SU-DHL-6 (cell line): Measurements from ENCODE around the gene PDZD8.

Experiments
- H2AFZ ChIP-seq: fragments of 200-600 bp; sonication (generic); 2 replicates; pipeline ENCODE4 v1.6.1; 2014; ENCODE audit warnings: low read depth, mild to moderate bottlenecking, moderate library complexity, mixed read lengths, antibody characterized with exemption, low read length; ENCODE audit not compliant: severe bottlenecking
- H3F3A ChIP-seq: fragments of 200-600 bp; shearing (Covaris generic); 2 replicates; pipeline ENCODE4 v1.6.0; 2016; ENCODE audit warnings: antibody characterized with exemption, mild to moderate bottlenecking; ENCODE audit not compliant: insufficient read depth
- H3K27ac ChIP-seq: fragments of 200-600 bp; sonication (generic); 2 replicates; pipeline ENCODE4 v1.5.1; 2016; ENCODE audit warnings: low read depth, mild to moderate bottlenecking, low read length, moderate library complexity, mixed read lengths
- H3K27me3 ChIP-seq: fragments of 200-600 bp; sonication (generic), shearing (Covaris generic); 2 replicates; pipeline ENCODE4 v1.6.0; 2014; ENCODE audit warnings: mild to moderate bottlenecking, low read length
- H3K36me3 ChIP-seq: fragments of 200-600 bp; sonication (generic); 2 replicates; pipeline ENCODE4 v1.6.1; 2014; ENCODE audit warnings: mild to moderate bottlenecking, low read length, mixed read lengths
- H3K4me2 ChIP-seq: fragments of 300-600, 200-600 bp; shearing (Covaris generic), sonication (generic); 2 replicates; pipeline ENCODE4 v1.6.0; 2014; ENCODE audit warnings: low read length, low read depth, mild to moderate bottlenecking; ENCODE audit not compliant: poor library complexity, severe bottlenecking
- H3K4me3 ChIP-seq: fragments of 200-600 bp; sonication (generic); 2 replicates; pipeline ENCODE4 v1.5.1; 2014; ENCODE audit warnings: antibody characterized with exemption, low read length, mild to moderate bottlenecking, mixed read lengths; ENCODE audit not compliant: insufficient read depth, poor library complexity, severe bottlenecking
- H3K79me2 ChIP-seq: fragments of 200-600 bp; sonication (generic); 2 replicates; pipeline ENCODE4 v1.6.1; 2014; ENCODE audit warnings: mild to moderate bottlenecking, low read length, moderate library complexity; ENCODE audit not compliant: insufficient read depth
- H3K9ac ChIP-seq: fragments of 200-600 bp; sonication (generic); 2 replicates; pipeline ENCODE4 v1.7.0; 2014; ENCODE audit warnings: mild to moderate bottlenecking, low read length
- H3K9me2 ChIP-seq: fragments of 200-600 bp; sonication (generic); replicated peaks from 2 replicates; pipeline ENCODE4 v1.6.1; 2014; ENCODE audit warnings: low read length; ENCODE audit not compliant: insufficient read depth
- H3K9me3 ChIP-seq: fragments of 200-600 bp; sonication (generic); 2 replicates; pipeline ENCODE4 v1.6.1; 2014; ENCODE audit warnings: low read length, mixed read lengths; ENCODE audit not compliant: insufficient read depth
- H4K20me1 ChIP-seq: fragments of 200-600 bp; sonication (generic); 2 replicates; pipeline ENCODE4 v1.6.1; 2014; ENCODE audit warnings: low read depth, mild to moderate bottlenecking, antibody characterized with exemption, low read length, moderate library complexity, mixed read lengths
- EZH2phosphoT487 ChIP-seq: fragments of 200-600 bp; sonication (generic), shearing (Covaris generic); conservative IDR thresholded peaks from 2 replicates; pipeline ENCODE4 v1.6.1; 2018; ENCODE audit warnings: mild to moderate bottlenecking, antibody characterized with exemption, low read length, moderate library complexity, mixed read lengths
- TF ChIP-seq, protein P1 (sequence below): fragments of 200-600 bp; sonication (generic); IDR thresholded peaks from one replicate; pipeline ENCODE4 v1.5.1; 2017; ENCODE audit warnings: antibody characterized with exemption, mild to moderate bottlenecking, low read length, moderate library complexity; ENCODE audit not compliant: insufficient read depth, poor library complexity, severe bottlenecking

PDZD8 gene

DNA sequence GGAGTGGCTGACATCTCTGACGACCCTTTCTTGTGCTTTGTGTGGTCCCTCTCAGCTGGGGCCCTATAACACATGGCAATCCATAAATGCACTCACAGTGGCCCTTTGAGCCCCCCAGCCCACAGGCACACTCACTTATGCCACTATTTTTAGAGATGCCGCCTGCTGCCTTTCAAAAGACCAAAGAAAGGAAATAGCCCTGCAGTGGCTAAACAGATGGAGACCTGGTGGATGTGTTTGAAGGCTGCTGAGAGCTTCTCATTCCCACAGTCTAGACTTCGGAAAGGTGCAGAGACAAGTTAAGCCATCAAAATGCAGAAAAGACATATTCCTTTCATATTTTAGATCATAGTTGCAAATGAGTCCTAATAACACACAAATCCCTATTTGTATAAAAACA lies 42.0 kb upstream of the PDZD8 start:
- Histone ChIP-seq H3K9me2 (no peaks in the 10 kb centered on the region), H3F3A (no peaks in the 10 kb centered on the region), H3K9me3 (no peaks in the 10 kb centered on the region), H3K4me3 (no peak overlapping the region), H3K4me2 (no peak overlapping the region), H3K9ac (no peak overlapping the region), H2AFZ (no peak overlapping the region), H3K79me2 (no peaks in the 10 kb centered on the region), H3K36me3 (no peaks in the 10 kb centered on the region), H3K27ac (no peak overlapping the region), H3K27me3 (no peaks in the 10 kb centered on the region), H4K20me1 (no peaks in the 10 kb centered on the region)
- TF ChIP-seq EZH2phosphoT487: no peak
- TF ChIP-seq, protein P1, sequence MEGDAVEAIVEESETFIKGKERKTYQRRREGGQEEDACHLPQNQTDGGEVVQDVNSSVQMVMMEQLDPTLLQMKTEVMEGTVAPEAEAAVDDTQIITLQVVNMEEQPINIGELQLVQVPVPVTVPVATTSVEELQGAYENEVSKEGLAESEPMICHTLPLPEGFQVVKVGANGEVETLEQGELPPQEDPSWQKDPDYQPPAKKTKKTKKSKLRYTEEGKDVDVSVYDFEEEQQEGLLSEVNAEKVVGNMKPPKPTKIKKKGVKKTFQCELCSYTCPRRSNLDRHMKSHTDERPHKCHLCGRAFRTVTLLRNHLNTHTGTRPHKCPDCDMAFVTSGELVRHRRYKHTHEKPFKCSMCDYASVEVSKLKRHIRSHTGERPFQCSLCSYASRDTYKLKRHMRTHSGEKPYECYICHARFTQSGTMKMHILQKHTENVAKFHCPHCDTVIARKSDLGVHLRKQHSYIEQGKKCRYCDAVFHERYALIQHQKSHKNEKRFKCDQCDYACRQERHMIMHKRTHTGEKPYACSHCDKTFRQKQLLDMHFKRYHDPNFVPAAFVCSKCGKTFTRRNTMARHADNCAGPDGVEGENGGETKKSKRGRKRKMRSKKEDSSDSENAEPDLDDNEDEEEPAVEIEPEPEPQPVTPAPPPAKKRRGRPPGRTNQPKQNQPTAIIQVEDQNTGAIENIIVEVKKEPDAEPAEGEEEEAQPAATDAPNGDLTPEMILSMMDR: no peak

DNA sequence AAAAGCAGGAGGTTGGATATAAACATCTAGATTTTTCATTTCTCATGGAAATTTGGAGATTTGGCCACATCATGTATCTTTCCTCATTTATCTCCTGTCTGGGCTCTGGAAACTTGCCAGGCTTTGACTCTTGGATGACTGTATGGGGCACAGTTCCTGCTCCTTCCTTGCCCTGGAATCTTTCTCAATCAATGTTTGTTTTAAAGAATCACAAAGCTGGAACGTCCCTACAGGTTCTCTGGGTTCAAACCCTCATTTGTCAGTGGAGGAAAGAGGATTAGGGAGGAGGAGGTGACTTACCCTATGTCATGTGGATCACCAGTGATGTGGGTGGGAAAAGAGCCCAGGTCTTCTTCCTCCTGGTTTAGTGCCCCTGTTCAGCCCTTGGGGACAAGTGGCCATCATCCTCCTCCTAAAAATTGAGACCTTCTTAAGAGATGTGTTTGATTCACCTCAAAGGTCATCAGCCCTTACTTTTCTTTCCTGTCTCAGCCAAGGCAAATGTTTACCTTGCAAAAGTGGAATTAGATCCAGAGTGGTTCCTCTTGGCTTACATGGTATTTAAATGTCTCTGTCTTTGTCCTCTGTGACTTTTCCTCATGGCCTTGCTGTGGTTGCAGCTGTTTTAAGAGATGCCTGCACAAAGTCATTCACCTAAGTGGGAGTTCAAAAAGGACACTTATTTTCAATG lies 38.8 kb upstream of the PDZD8 start:
- no peak overlapping the region for H3K4me3 ChIP-seq
- no peaks in the 10 kb centered on the region for H3K36me3 ChIP-seq
- no peak overlapping the region for H3K4me2 ChIP-seq
- H3K9ac ChIP-seq: no peak overlapping the region
- H3K27me3 ChIP-seq: no peaks in the 10 kb centered on the region
- H3K79me2 ChIP-seq: no peaks in the 10 kb centered on the region
- H3K27ac ChIP-seq: no peak overlapping the region
- H2AFZ ChIP-seq: no peak overlapping the region
- no peaks in the 10 kb centered on the region for H3K9me2 ChIP-seq
- no peaks in the 10 kb centered on the region for H4K20me1 ChIP-seq
- H3K9me3 ChIP-seq: no peaks in the 10 kb centered on the region
- no peaks in the 10 kb centered on the region for H3F3A ChIP-seq
- TF ChIP-seq EZH2phosphoT487: no peak
- TF ChIP-seq, protein P1: no peak

DNA sequence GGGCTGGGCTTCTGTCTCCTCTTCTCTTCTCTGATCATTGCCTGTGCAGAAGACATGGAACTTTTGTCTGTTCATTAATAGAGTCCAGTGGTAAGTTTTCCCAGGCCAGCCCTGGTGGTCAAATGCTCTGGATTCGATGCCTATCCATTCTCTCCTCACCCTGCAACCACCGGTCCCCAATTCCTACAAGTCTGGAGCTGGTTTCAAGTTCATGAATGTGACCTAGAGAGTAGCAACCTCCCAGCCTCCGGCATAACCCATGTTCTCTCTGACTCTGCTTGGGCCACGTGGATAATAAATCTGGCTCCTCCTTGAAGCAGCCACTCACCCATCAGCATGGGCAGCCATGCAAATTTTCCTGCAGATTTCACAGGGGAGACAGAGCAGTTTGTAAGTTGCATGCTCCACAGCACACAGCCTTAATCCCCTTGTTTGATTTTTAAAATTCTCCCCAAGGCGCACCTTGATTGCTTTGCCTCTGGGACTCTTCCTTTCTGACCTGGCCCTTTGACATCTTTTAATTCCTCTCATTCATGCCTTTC lies 37.3 kb upstream of the PDZD8 start:
- Histone ChIP-seq H3K4me3 (no peak overlapping the region), H3K36me3 (no peaks in the 10 kb centered on the region), H3K9ac (no peak overlapping the region), H3K79me2 (no peaks in the 10 kb centered on the region), H3K9me2 (no peaks in the 10 kb centered on the region), H4K20me1 (no peaks in the 10 kb centered on the region), H3K4me2 (no peak overlapping the region), H3F3A (no peaks in the 10 kb centered on the region), H2AFZ (no peak overlapping the region), H3K9me3 (no peaks in the 10 kb centered on the region), H3K27ac (no peak overlapping the region), H3K27me3 (no peaks in the 10 kb centered on the region)
- no peak for TF ChIP-seq EZH2phosphoT487
- TF ChIP-seq, protein P1: no peak
